Activated CD4-positive, alpha-beta T cell treated with anti-CD3 and anti-CD28 coated beads, Interleukin-2, Interleukin-6, amounts not matched to agents 100 ng/mL and 50 ng/mL, durations not matched to agents 16 hours and 8 hours (primary cell): ENCODE measurements around the gene ARHGAP32.

Experiments
- DNase-seq: peaks from one replicate; pipeline ENCODE4 v3.0.0-alpha.2; 2020

Gene ARHGAP32

DNA sequence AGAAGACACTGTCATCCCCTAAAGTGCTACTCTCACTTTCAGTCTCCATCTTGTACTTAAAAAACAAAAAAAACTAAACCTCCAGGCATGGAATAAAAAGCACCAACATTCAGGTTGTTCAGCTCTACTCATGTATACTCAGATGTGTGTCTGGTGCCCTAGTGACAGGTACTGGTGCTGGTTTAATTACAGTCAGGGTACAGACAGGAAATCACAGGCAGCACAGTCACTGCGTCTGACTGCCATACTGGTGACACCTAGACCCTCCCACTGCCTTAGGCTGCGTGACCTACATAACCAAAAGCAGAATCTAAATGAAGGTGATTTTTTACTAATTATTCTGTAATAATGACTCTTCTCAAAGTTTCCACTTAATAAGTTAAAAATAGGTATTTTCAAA lies at the start of gene ARHGAP32:
ARHGAP32 (minus strand) TSS at position 176 of the 400 bp plus-strand sequence; CDS start at position 49, 127 bp downstream.
- DNase-seq = no peak

DNA sequence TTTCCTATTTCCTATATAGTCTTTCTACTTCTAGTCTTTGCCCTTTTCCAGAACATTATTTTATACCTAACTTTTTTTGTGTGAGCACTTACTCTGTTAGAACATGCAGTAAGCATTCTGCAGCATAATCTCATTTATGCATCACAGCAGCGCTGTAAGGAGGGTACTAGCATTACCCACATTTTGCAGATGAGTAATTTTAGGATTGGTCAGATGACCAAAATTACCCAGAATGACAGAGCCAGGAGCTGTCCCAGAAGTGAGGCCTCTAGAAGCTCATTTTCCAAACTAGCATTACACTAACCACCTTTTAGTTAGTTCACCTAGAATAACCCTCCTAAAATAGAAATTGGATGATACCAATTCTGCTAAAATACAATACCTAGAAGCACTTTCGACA lies 47.1 kb upstream of the ARHGAP32 start:
- DNase-seq = peak; percentile 32

DNA sequence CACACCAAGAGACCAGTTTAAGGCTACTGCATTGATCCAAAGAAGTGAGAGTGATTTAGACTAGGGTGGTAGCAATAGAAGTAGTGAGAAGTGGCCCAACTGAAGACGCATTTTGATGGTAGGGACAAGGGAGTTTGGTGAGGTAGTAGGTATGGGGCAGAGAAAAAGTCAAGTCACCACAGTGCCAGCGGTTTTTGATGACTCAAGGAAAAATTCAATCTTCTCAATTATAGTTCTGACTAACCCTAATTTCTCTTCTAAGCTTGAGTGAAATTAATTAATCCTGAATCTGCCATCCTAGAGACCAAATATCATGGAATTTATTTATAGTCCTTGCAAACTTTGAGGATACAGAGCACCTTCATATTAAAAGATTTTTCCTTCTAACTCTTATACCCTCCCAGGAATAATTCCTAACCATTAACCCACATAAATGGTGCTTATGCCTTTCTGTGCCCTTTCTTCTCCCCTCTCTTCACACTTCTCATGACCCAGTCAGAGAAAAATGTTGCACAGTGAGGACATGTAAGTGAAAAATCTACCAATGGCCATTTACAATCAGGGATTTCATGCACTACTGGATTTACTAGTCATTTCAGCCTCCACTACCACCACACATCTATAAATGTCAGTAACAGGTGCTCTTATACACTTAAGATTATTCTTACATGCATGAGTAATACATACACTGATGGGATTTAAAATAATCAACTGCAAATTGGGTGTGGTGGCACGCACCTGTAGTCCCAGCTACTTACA lies 45.9 kb upstream of the ARHGAP32 start:
- DNase-seq = no peak

DNA sequence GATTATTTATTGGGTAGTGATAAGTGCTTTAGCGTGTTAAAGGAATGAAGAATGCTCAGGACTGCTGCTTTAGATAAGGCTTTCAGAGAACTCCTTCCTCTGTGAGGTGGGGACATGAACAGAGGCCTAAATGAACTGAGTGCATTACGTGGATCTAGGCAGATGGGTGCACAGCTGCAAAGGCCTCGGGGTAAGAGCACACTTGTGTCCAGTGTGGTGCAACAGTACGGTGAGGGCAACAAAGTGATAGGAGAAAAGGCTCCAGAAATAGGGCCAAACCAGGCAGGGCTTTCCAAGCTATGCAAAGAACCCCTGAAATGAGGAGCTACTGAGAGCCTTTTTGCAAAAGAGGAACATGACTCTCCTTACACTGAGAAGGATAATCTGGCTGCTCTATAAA lies 45.3 kb upstream of the ARHGAP32 start:
- DNase-seq = no peak

- DNase-seq = no peak
These were observed 44.7 kb upstream of the ARHGAP32 start for GRCh38 chr11:129236850-129237249.

DNA sequence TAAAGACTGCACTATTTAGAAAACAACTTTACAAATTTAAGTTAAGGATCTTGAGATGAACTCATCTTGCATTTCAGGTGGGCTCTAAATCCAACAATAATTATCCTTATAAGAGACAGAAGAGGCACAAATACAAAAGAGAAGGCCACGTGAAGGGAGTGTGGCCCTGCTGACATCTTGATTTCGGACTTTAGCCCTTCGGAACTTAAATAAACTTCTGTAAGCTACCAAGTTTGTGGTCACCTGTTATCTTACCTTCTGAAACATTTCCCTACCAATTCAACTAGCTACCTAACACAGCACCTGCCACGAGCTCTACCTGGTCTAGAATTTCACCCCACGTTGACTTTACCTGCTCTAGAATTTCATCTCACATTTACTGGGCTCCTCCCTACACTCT lies 42.9 kb upstream of the ARHGAP32 start:
- no peak for DNase-seq

DNA sequence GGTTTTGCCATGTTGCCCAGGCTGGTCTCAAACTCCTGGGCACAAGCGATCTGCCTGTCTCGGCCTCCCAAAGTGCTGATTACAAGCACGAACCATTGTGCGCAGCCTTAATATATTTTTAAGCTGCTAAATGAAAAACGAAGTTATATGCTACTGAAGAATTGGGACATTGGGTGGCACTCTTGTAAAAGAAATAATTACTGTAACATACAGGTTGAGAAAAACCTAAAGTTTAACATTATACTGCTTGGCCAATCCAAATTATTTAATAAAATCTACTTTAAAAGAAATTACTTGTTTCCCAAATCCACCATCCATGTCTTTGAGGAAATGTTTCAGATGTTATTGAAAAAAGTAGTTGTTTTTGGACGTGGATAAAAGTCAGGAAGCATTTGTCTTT lies 37.9 kb upstream of the ARHGAP32 start:
- DNase-seq = no peak

- no peak for DNase-seq
These were observed 34.2 kb upstream of the ARHGAP32 start for GRCh38 chr11:129226207-129226798.

- DNase-seq = no peak
These were observed 33.1 kb upstream of the ARHGAP32 start for GRCh38 chr11:129225190-129225589.

GRCh38 chr11:129224538-129224937 lies 32.4 kb upstream of the ARHGAP32 start:
- DNase-seq = no peak

GRCh38 chr11:129223701-129224149 lies 31.6 kb upstream of the ARHGAP32 start:
- DNase-seq = no peak

- no peak for DNase-seq
These were observed 31.1 kb upstream of the ARHGAP32 start for GRCh38 chr11:129223260-129223659.

DNA sequence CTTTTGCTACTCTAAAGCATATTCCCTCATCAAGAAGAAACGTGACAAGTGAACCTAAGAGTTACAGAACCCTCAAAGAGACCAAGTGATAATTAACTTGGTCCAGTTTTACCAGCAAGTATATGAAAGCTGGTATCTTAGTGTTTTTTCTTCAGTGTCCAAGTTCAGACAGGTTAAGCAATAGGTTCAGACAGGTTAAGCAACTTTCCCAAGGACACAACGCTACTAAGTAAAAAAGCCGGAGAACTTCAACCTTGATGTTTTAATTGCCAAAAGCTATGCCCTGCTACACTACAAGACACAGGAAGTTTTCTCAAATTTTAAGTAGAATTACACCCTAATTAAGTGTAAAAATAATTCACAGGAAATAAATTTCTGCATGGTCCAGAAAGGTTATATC lies 30.0 kb upstream of the ARHGAP32 start:
- DNase-seq = no peak

- DNase-seq = no peak
These were observed 23.6 kb upstream of the ARHGAP32 start for GRCh38 chr11:129215506-129216245.

GRCh38 chr11:129214710-129215295 lies 22.7 kb upstream of the ARHGAP32 start:
- DNase-seq = no peak

- no peak for DNase-seq
These were observed 21.1 kb upstream of the ARHGAP32 start for GRCh38 chr11:129213261-129213660.

- no peak for DNase-seq
These were observed 19.3 kb upstream of the ARHGAP32 start for GRCh38 chr11:129211397-129211796.

DNA sequence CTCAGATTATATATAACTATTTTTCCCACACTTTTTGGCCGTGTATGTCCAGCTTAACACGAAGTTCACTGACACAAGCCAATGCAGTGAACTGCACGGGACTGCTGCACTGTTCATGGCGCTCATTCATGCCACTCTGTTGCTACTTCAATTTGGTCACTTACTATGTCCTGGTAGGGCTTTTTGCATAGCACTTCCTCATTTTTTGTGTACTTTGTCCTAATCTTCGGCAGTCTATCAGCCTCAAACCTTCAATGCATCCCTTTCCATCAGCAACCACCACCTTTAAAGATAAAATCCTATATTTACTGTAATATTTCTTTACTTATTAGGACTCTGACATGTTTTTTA lies 18.7 kb upstream of the ARHGAP32 start:
- DNase-seq = no peak

- DNase-seq = no peak
These were observed 18.0 kb upstream of the ARHGAP32 start for GRCh38 chr11:129209891-129210830.

- no peak for DNase-seq
These were observed 16.7 kb upstream of the ARHGAP32 start for GRCh38 chr11:129208863-129209262.

DNA sequence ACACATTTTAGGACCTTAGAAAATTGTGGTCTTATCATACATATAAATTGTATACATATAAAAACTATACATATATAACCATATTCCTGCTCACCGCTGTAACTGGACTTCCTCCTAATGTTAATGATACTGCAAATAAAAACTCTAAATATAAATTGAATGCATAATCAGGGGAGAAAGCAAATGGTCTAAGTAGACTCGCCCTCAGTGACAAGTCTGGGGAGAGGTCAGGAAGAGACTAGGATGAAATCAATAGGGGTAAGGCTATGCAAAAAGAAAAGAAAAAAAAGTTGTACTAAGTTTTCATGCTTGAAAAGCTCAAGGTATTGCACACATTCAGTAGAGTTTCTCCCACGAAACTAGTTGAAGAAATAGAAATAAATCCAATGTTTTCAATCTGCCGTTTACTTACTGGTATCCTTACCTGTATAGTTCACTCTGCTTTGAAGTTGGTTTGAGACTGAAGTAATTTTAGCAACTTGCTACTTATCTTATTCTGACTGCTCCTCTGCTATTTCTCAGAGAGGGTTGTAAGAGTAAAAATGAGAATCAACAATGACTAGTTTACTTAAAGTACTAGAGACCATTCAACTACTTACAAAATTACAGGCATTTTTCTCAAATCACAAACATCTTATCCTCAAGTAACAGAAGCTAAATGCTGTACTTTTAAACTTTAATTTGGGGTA lies 12.2 kb upstream of the ARHGAP32 start:
- DNase-seq = no peak

- no peak for DNase-seq
These were observed 10.5 kb upstream of the ARHGAP32 start for GRCh38 chr11:129202646-129203045.
